Medulla oblongata (tissue), 1 donor: ENCODE results near the gene ARL17B.
"Not testable (repeated sequence)": the region's sequence is repeated elsewhere in the genome, so short reads cannot be mapped to it uniquely, and the experiment has no call there.

Experiments used
- DNase-seq: peaks from one replicate; pipeline ENCODE4 v3.0.0-alpha.2; 2015; ENCODE audit errors: extremely low spot score

Gene ARL17B

GRCh38 chr17:46361755-46362154, at the start of gene ARL17B:
Gene ARL17B (minus strand): TSS chr17:46361766. CDS start chr17:46358397, 3,369 bp downstream.
- not testable (repeated sequence) for DNase-seq

GRCh38 chr17:46409864-46410263, 48.3 kb upstream of the ARL17B start:
- not testable (repeated sequence) for DNase-seq

- DNase-seq: not testable (repeated sequence)
Measured at GRCh38 chr17:46407155-46407554, 45.6 kb upstream of the ARL17B start.

GRCh38 chr17:46401033-46401787, 39.6 kb upstream of the ARL17B start:
- DNase-seq: not testable (repeated sequence)

- DNase-seq: not testable (repeated sequence)
Measured at GRCh38 chr17:46400543-46400942, 39.0 kb upstream of the ARL17B start.

- DNase-seq: not testable (repeated sequence)
Measured at GRCh38 chr17:46399993-46400392, 38.4 kb upstream of the ARL17B start.

GRCh38 chr17:46396292-46396691, 34.7 kb upstream of the ARL17B start:
- not testable (repeated sequence) for DNase-seq

- not testable (repeated sequence) for DNase-seq
Measured at GRCh38 chr17:46393702-46394101, 32.1 kb upstream of the ARL17B start.

GRCh38 chr17:46385491-46385890, 23.9 kb upstream of the ARL17B start:
- DNase-seq: not testable (repeated sequence)

- not testable (repeated sequence) for DNase-seq
Measured at GRCh38 chr17:46383118-46383517, 21.6 kb upstream of the ARL17B start.

- DNase-seq: not testable (repeated sequence)
Measured at GRCh38 chr17:46373418-46373817, 11.9 kb upstream of the ARL17B start.

GRCh38 chr17:46372236-46373229, 11.0 kb upstream of the ARL17B start:
- DNase-seq: not testable (repeated sequence)

GRCh38 chr17:46367520-46367919, 6.0 kb upstream of the ARL17B start:
- not testable (repeated sequence) for DNase-seq

- not testable (repeated sequence) for DNase-seq
Measured at GRCh38 chr17:46361145-46361735, 326 bp downstream of the ARL17B start.

GRCh38 chr17:46353856-46354255, 7.7 kb downstream of the ARL17B start:
- not testable (repeated sequence) for DNase-seq

- not testable (repeated sequence) for DNase-seq
Measured at GRCh38 chr17:46349060-46349459, 12.5 kb downstream of the ARL17B start.

- DNase-seq: not testable (repeated sequence)
Measured at GRCh38 chr17:46348345-46348744, 13.2 kb downstream of the ARL17B start.

GRCh38 chr17:46342131-46342530, 19.4 kb downstream of the ARL17B start:
- not testable (repeated sequence) for DNase-seq

- DNase-seq: not testable (repeated sequence)
Measured at GRCh38 chr17:46341220-46341619, 20.3 kb downstream of the ARL17B start.

GRCh38 chr17:46294831-46295230, 66.7 kb downstream of the ARL17B start, which contains the start of gene LRRC37A:
Gene LRRC37A (plus strand): TSS chr17:46295131. CDS start chr17:46295134, 3 bp downstream.
- not testable (repeated sequence) for DNase-seq

- DNase-seq: not testable (repeated sequence)
Measured at GRCh38 chr17:46291618-46292017, 69.9 kb downstream of the ARL17B start.
